HG03342 (cell line): ENCODE results near the gene MAGEB6.
"Not testable (repeated sequence)": the region's sequence is repeated elsewhere in the genome, so short reads cannot be mapped to it uniquely, and the experiment has no call there.

Experiments
- ATAC-seq: cut with Tn5 transposase; IDR thresholded peaks from one replicate; pipeline ENCODE4 v1.9.1; 2021; ENCODE audit warnings: mild to moderate bottlenecking, moderate library complexity; ENCODE audit not compliant: unreplicated experiment

The MAGEB6 gene

GRCh38 chrX:26192204-26192603 is at the start of gene MAGEB6:
Gene MAGEB6, plus strand, starts transcription at chrX:26192440. Its CDS starts 1,407 bp downstream, at chrX:26193847.
- no peak for ATAC-seq

GRCh38 chrX:26146024-26146423 is 46.2 kb upstream of the MAGEB6 start:
- no peak for ATAC-seq

DNA sequence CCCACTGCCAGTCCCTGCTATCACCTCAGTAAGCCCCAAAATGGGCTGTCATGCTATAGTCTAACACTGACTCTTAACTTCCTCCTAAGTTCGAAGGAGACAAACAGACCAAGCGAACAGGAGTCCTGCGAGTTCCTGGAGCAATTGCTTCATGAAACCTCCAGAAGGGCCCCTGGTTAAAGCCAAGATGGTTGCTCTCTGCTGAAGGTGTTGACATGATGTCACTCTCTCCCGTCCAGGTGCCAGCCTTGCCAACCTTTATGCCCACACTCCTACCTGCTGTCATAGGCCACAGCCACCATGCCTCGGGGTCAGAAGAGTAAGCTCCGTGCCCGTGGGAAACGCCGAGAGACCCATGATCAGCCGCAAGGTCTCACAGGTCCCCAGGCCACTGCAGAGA is 31.9 kb upstream of the MAGEB6 start, which contains the start of gene MAGEB6B:
Gene MAGEB6B (plus strand): TSS at position 301 of the 400 bp plus-strand sequence. CDS start 0 bp downstream, at position 301.
- no peak for ATAC-seq

- no peak for ATAC-seq
Measured at GRCh38 chrX:26203561-26203960, 11.3 kb downstream of the MAGEB6 start.

DNA sequence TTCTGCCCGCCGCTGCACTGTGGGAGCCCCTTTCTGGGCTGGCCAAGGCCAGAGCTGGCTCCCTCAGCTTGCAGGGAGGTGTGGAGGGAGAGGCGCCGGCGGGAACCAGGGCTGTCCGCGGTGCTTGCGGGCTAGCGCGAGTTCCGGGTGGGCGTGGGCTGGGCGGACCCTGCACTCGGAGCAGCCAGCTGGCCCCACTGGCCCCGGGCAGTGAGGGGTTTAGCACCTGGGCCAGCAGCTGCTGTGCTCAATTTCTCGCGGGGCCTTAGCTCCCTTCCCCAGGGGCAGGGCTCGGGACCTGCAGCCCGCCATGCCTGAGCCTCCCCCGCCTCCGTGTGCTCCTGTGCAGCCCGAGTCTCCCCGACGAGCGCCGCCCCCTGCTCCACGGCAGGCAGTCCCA is 12.5 kb downstream of the MAGEB6 start:
- ATAC-seq, result not testable (repeated sequence)

DNA sequence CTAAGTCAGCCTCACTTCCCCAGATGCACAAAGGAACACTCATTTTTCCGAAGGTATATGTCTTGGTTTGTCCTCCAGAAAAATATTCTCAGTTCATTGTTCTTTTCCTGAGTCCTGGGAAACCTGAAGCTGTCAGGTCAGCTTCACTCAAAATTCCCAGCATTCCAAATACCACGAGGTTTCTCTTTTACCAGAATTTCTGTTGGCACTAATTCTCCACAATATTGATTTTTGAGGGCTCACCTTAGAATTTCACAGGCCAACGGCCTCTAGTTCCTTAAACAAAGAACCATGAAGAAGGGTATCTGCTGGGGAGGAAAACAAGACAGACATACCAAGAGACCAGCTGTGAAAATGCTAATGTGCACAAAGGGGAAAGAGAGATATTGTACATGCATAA is 15.8 kb downstream of the MAGEB6 start:
- ATAC-seq, result no peak

GRCh38 chrX:26215869-26216268 is 23.6 kb downstream of the MAGEB6 start, which contains the start of gene MAGEB5:
Gene MAGEB5, plus strand, starts transcription at chrX:26216169. Its CDS starts 1,133 bp downstream, at chrX:26217302.
- ATAC-seq, result no peak

DNA sequence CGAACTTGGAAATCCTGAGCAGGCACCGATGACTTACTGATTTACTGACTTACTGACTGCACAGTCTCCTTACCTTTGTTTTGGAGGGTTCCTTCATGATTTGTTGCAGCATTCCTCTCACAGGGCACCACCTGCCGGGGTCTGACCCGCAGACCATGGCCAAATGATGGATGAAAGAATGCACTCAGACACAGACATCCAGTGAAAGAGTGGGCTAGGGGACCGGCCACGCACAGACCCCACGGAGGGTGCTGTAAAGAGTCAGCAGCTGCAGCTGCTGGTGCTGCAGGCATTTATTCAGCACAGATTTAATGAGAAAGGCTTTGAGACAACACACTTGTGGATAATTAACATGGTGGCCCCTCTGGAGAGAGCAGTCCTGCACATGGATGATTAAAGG is 27.1 kb downstream of the MAGEB6 start:
- no peak for ATAC-seq

GRCh38 chrX:26234177-26234576 is 41.9 kb downstream of the MAGEB6 start:
- ATAC-seq, result no peak
